ENCODE measurements around the gene FLOT1. TPM values are rescaled to one million over a fixed set of nuclear protein-coding genes. Genes with fewer than 3 reads are reported as not detected.
A peak's percentile ranks its signal among the peaks of the same experiment; 100 is the strongest.

Gene FLOT1
- total RNA-seq, 4 donors from 2014 or later: 46.7 to 88.8 (median 64.4) TPM

GRCh38 chr6:30703821-30704220 is 38.7 kb downstream of the FLOT1 start:
- intact Hi-C loops (cut with DNase I): no loop called here
- WGBS, 2 donors: 94% methylated on average over 2 of the region's 4 CpGs; no CpG with 5 or more reads in 1 of the 2 donors
- H3K27me3 ChIP-seq: no peaks in the 10 kb centered on the region

GRCh38 chr6:30703011-30703410 is 39.5 kb downstream of the FLOT1 start:
- Histone ChIP-seq H3K27me3 (no peaks in the 10 kb centered on the region), H3K4me1 (peaks cover 0 to 5% (median 0%) of the 10 kb centered on the region in 3 donors), H3K27ac (no peak overlapping the region), H3K36me3 (peaks cover 0 to 91% (median 2%) of the 10 kb centered on the region in 3 donors), H3K4me3 (no peak overlapping the region), H3K9me3 (no peaks in the 10 kb centered on the region)
- 98 to 100% methylated on average over 3 to 10 of the region's 10 CpGs for WGBS, 2 donors
- DNase-seq: no peak
- TF ChIP-seq POLR2A (IDR thresholded peaks at IDR 0.05): no peak
- no peak for TF ChIP-seq CTCF (IDR thresholded peaks at IDR 0.05)
- intact Hi-C loops (cut with DNase I): no loop called here

More at GRCh38 chr6:30703821-30704220, 38.7 kb downstream of the FLOT1 start:
- TF ChIP-seq CTCF (IDR thresholded peaks at IDR 0.05) (no peak), POLR2A (IDR thresholded peaks at IDR 0.05) (no peak)
- Histone ChIP-seq H3K4me1 (peaks cover 0 to 5% (median 0%) of the 10 kb centered on the region in 3 donors), H3K4me3 (no peak overlapping the region), H3K27ac (no peak overlapping the region), H3K9me3 (no peaks in the 10 kb centered on the region), H3K36me3 (peaks cover 0 to 97% (median 4%) of the 10 kb centered on the region in 3 donors)
- DNase-seq: no peak

DNA sequence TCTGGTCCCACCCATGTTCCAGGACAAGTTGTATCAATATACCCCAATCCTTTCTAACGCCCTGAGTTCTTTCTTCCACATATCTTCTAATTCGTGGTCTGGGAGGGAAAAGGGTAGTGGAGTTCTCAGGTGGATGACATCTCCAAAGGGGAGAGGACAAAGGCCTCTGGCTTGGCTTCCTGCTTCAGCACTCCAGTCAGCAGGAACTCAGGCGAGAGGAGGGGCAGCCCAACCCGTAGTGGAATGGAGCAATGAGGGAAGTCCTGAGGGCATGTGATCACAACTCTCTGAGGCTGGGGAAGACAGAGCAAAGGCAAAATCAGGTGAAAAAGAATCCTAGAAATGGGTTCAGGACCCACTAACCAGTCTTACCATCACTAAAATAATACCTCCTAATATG is 42.1 kb downstream of the FLOT1 start:
- DNase-seq: no peak
- Histone ChIP-seq H3K4me1 (no peaks in the 10 kb centered on the region), H3K9me3 (no peaks in the 10 kb centered on the region), H3K27ac (no peak overlapping the region), H3K27me3 (no peaks in the 10 kb centered on the region), H3K36me3 (peaks cover 0 to 64% (median 0%) of the 10 kb centered on the region in 3 donors), H3K4me3 (no peak overlapping the region)
- intact Hi-C loops (cut with DNase I): no loop called here
- no peak for TF ChIP-seq CTCF (IDR thresholded peaks at IDR 0.05)
- TF ChIP-seq POLR2A (IDR thresholded peaks at IDR 0.05): no peak
- 48 to 78% methylated on average over 2 to 4 of the region's 4 CpGs for WGBS, 2 donors

DNA sequence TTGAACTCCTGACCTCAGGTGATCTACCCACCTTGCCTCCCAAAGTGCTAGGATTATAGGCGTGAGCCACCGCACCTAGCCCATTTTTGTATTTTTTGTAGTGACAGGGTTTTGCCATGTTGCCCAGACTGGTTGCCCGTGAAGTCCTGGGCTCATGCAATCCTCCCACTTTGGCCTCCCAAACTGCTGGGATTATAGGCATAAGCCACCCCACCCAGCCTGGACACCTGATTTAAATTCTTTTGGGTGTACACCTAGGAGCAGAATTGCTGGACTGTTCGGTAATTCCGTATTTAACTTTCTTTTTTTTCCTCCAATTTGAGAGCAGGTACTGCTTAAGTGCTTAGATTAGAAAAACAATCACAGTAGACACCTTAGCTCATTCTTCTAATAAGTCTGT is 46.1 kb downstream of the FLOT1 start:
- Histone ChIP-seq H3K36me3 (peaks cover 0 to 25% (median 0%) of the 10 kb centered on the region in 3 donors), H3K4me3 (no peak overlapping the region), H3K9me3 (no peaks in the 10 kb centered on the region), H3K27me3 (no peaks in the 10 kb centered on the region), H3K4me1 (peaks cover under 1 to 4% (median under 1%) of the 10 kb centered on the region in 3 donors), H3K27ac (no peak overlapping the region)
- intact Hi-C loops (cut with DNase I): no loop called here
- TF ChIP-seq POLR2A (IDR thresholded peaks at IDR 0.05) (no peak), CTCF (IDR thresholded peaks at IDR 0.05) (no peak)
- DNase-seq: no peak
- 90 to 94% methylated on average over 5 of the region's 5 CpGs for WGBS, 2 donors

DNA sequence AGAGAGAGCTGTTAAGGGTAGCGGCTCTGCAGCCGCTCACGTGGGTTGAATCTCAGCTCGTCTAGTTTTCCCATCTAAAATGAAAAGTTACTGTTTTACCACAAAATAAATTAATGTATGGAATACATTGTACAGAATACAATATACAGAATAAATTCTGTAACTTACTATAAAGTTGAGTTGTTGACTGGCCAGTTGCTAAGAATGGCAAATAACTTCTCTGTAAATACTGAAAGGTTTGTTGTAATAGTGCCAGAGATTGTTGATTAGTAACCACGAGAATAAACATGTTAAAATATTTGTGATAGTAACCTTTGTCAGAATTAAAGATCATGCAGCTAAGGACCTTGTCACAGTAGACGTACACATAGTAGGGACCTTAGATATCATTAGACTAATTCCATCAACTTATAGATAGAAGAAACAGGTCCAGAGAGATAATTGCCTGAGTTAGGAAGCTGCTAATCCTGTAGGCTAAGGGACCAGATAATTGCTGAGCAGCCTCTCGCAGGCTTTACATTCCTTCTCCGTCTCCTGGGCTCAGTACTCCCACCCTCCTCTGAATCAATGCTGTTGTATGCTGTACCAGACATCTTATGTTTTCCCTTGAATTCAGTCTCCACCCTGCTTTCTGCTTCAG is 51.2 kb downstream of the FLOT1 start:
- no peak for DNase-seq
- Histone ChIP-seq H3K27me3 (no peaks in the 10 kb centered on the region), H3K4me3 (peak overlapping the region; percentile 40 to 80 (median 70)), H3K36me3 (no peaks in the 10 kb centered on the region), H3K27ac (peak overlapping the region; percentile 74 to 99 (median 98)), H3K9me3 (no peaks in the 10 kb centered on the region), H3K4me1 (peaks cover 30 to 46% (median 39%) of the 10 kb centered on the region in 3 donors)
- TF ChIP-seq POLR2A (IDR thresholded peaks at IDR 0.05): peak in 1 of 4 donors; percentile 26
- no peak for TF ChIP-seq CTCF (IDR thresholded peaks at IDR 0.05)
- 16 to 25% methylated on average over 8 of the region's 8 CpGs for WGBS, 2 donors
- intact Hi-C loops (cut with DNase I): no loop called here

Data from esophagus squamous epithelium (tissue), 5 donors.